ENCODE measurements around the gene GTF2E1. TPM values are rescaled to one million over a fixed set of nuclear protein-coding genes. Genes with fewer than 3 reads are reported as not detected.

GTF2E1 gene
- total and polyA plus RNA-seq, 9 of the 15 experiments (the other 6 are each of a cell fraction or from before 2014, with no cell fraction given) = 12.9 to 23.5 (median 15.4) TPM

- TF ChIP-seq, protein P1, sequence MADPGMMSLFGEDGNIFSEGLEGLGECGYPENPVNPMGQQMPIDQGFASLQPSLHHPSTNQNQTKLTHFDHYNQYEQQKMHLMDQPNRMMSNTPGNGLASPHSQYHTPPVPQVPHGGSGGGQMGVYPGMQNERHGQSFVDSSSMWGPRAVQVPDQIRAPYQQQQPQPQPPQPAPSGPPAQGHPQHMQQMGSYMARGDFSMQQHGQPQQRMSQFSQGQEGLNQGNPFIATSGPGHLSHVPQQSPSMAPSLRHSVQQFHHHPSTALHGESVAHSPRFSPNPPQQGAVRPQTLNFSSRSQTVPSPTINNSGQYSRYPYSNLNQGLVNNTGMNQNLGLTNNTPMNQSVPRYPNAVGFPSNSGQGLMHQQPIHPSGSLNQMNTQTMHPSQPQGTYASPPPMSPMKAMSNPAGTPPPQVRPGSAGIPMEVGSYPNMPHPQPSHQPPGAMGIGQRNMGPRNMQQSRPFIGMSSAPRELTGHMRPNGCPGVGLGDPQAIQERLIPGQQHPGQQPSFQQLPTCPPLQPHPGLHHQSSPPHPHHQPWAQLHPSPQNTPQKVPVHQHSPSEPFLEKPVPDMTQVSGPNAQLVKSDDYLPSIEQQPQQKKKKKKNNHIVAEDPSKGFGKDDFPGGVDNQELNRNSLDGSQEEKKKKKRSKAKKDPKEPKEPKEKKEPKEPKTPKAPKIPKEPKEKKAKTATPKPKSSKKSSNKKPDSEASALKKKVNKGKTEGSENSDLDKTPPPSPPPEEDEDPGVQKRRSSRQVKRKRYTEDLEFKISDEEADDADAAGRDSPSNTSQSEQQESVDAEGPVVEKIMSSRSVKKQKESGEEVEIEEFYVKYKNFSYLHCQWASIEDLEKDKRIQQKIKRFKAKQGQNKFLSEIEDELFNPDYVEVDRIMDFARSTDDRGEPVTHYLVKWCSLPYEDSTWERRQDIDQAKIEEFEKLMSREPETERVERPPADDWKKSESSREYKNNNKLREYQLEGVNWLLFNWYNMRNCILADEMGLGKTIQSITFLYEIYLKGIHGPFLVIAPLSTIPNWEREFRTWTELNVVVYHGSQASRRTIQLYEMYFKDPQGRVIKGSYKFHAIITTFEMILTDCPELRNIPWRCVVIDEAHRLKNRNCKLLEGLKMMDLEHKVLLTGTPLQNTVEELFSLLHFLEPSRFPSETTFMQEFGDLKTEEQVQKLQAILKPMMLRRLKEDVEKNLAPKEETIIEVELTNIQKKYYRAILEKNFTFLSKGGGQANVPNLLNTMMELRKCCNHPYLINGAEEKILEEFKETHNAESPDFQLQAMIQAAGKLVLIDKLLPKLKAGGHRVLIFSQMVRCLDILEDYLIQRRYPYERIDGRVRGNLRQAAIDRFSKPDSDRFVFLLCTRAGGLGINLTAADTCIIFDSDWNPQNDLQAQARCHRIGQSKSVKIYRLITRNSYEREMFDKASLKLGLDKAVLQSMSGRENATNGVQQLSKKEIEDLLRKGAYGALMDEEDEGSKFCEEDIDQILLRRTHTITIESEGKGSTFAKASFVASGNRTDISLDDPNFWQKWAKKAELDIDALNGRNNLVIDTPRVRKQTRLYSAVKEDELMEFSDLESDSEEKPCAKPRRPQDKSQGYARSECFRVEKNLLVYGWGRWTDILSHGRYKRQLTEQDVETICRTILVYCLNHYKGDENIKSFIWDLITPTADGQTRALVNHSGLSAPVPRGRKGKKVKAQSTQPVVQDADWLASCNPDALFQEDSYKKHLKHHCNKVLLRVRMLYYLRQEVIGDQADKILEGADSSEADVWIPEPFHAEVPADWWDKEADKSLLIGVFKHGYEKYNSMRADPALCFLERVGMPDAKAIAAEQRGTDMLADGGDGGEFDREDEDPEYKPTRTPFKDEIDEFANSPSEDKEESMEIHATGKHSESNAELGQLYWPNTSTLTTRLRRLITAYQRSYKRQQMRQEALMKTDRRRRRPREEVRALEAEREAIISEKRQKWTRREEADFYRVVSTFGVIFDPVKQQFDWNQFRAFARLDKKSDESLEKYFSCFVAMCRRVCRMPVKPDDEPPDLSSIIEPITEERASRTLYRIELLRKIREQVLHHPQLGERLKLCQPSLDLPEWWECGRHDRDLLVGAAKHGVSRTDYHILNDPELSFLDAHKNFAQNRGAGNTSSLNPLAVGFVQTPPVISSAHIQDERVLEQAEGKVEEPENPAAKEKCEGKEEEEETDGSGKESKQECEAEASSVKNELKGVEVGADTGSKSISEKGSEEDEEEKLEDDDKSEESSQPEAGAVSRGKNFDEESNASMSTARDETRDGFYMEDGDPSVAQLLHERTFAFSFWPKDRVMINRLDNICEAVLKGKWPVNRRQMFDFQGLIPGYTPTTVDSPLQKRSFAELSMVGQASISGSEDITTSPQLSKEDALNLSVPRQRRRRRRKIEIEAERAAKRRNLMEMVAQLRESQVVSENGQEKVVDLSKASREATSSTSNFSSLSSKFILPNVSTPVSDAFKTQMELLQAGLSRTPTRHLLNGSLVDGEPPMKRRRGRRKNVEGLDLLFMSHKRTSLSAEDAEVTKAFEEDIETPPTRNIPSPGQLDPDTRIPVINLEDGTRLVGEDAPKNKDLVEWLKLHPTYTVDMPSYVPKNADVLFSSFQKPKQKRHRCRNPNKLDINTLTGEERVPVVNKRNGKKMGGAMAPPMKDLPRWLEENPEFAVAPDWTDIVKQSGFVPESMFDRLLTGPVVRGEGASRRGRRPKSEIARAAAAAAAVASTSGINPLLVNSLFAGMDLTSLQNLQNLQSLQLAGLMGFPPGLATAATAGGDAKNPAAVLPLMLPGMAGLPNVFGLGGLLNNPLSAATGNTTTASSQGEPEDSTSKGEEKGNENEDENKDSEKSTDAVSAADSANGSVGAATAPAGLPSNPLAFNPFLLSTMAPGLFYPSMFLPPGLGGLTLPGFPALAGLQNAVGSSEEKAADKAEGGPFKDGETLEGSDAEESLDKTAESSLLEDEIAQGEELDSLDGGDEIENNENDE (IDR thresholded peaks at IDR 0.05; ENCODE audit: low read depth, low read length) = no peak
- TF ChIP-seq GABPB2 (CRISPR knock-in tag; conservative IDR thresholded peaks at IDR 0.05) (no peak), RFX1 (IDR thresholded peaks at IDR 0.05) (no peak), ZNF589 (CRISPR knock-in tag; IDR thresholded peaks at IDR 0.05; ENCODE audit: low read depth) (no peak), ZNF263 (CRISPR knock-in tag; IDR thresholded peaks at IDR 0.05; ENCODE audit: borderline replicate concordance) (no peak), U2AF1 (optimal IDR thresholded peaks at IDR 0.05; ENCODE audit: low read depth, low read length) (no peak)
Observed at GRCh38 chr3:120699333-120699732, 43.2 kb upstream of the GTF2E1 start (continued).
